GM18499 (cell line): ENCODE results near the gene INKA2.

Source experiments
- ATAC-seq: cut with Tn5 transposase; IDR thresholded peaks from one replicate; pipeline ENCODE4 v1.9.1; 2021; ENCODE audit warnings: moderate number of reproducible peaks; ENCODE audit not compliant: insufficient read depth, unreplicated experiment

INKA2 gene

GRCh38 chr1:111707906-111708305 is 31.3 kb downstream of the INKA2 start:
- ATAC-seq = no peak

- ATAC-seq = no peak
Observed at GRCh38 chr1:111706921-111707320, 32.3 kb downstream of the INKA2 start.

GRCh38 chr1:111705841-111706240 is 33.4 kb downstream of the INKA2 start:
- no peak for ATAC-seq

- no peak for ATAC-seq
Observed at GRCh38 chr1:111704776-111705175, 34.4 kb downstream of the INKA2 start.

- ATAC-seq = no peak
Observed at GRCh38 chr1:111704240-111704639, 35.0 kb downstream of the INKA2 start.

GRCh38 chr1:111702504-111703050 is 36.6 kb downstream of the INKA2 start:
- ATAC-seq = no peak

- no peak for ATAC-seq
Observed at GRCh38 chr1:111699268-111699667, 39.9 kb downstream of the INKA2 start.

- ATAC-seq = no peak
Observed at GRCh38 chr1:111696330-111696729, 42.9 kb downstream of the INKA2 start.

- no peak for ATAC-seq
Observed at GRCh38 chr1:111695801-111696200, 43.4 kb downstream of the INKA2 start.

GRCh38 chr1:111691886-111692285 is 47.3 kb downstream of the INKA2 start:
- no peak for ATAC-seq

- ATAC-seq = no peak
Observed at GRCh38 chr1:111690306-111690617, 48.9 kb downstream of the INKA2 start.
